Astrocyte (in vitro differentiated cells and primary cell): ENCODE data around the gene JMJD1C. TPM values are rescaled to one million over a fixed set of nuclear protein-coding genes. Genes with fewer than 3 reads are reported as not detected.

ENCODE experiments used
- DNase-seq: peaks from one replicate; pipeline ENCODE4 v3.0.0-alpha.2; 2010; ENCODE audit warnings: low read depth
- FAIRE-seq: peaks from 2 replicates; lab custom pipeline; 2011; peaks lifted over from hg19 to GRCh38; lab: Jason Lieb, UNC
- H2AFZ ChIP-seq: 2 replicates; pipeline ENCODE4 v1.6.0; 2012; ENCODE audit warnings: low read depth, low read length, inconsistent platforms
- H3K27ac ChIP-seq: 2 replicates; pipeline ENCODE4 v1.5.1; 2011; ENCODE audit warnings: low read depth, low read length, inconsistent platforms
- H3K27me3 ChIP-seq: 2 replicates; pipeline ENCODE4 v1.6.0; 2011; ENCODE audit warnings: low read length, inconsistent platforms; ENCODE audit not compliant: insufficient read depth
- H3K36me3 ChIP-seq: 2 replicates; pipeline ENCODE4 v1.5.1; 2011; ENCODE audit warnings: low read length, inconsistent platforms; ENCODE audit not compliant: insufficient read depth
- H3K4me1 ChIP-seq: 2 replicates; pipeline ENCODE4 v1.5.1; 2011; ENCODE audit warnings: low read length, inconsistent platforms; ENCODE audit not compliant: insufficient read depth
- H3K4me2 ChIP-seq: 2 replicates; pipeline ENCODE4 v1.6.0; 2012; ENCODE audit warnings: low read length, inconsistent platforms
- H3K4me3 ChIP-seq: 2 replicates; pipeline ENCODE4 v1.5.1; 2011; ENCODE audit warnings: low read depth, mild to moderate bottlenecking, low read length, inconsistent platforms; ENCODE audit not compliant: insufficient read depth
- H3K79me2 ChIP-seq: 2 replicates; pipeline ENCODE4 v1.6.0; 2012; ENCODE audit warnings: mild to moderate bottlenecking, low read length, inconsistent platforms; ENCODE audit not compliant: insufficient read depth
- H3K9ac ChIP-seq: 2 replicates; pipeline ENCODE4 v1.6.0; 2012; ENCODE audit warnings: mild to moderate bottlenecking, low read length, inconsistent platforms
- H3K9me3 ChIP-seq: 2 replicates; pipeline ENCODE4 v1.5.1; 2012; ENCODE audit warnings: low read depth, mild to moderate bottlenecking, low read length, inconsistent platforms; ENCODE audit not compliant: insufficient read depth
- H4K20me1 ChIP-seq: 2 replicates; pipeline ENCODE4 v1.6.0; 2012; ENCODE audit warnings: low read length, inconsistent platforms; ENCODE audit not compliant: insufficient read depth
- H3K27ac Mint-ChIP-seq: one replicate; pipeline ENCODE4 v1.8.0; 2021; ENCODE audit warnings: mild to moderate bottlenecking, mixed read lengths; ENCODE audit not compliant: unreplicated experiment
- H3K27me3 Mint-ChIP-seq: one replicate; pipeline ENCODE4 v1.8.0; 2021; ENCODE audit warnings: low read depth, mixed read lengths; ENCODE audit not compliant: unreplicated experiment
- H3K36me3 Mint-ChIP-seq: one replicate; pipeline ENCODE4 v1.8.0; 2021; ENCODE audit warnings: low read depth, mixed read lengths; ENCODE audit not compliant: unreplicated experiment
- H3K4me1 Mint-ChIP-seq: one replicate; pipeline ENCODE4 v1.8.0; 2021; ENCODE audit warnings: low read depth, mixed read lengths; ENCODE audit not compliant: unreplicated experiment
- H3K4me3 Mint-ChIP-seq: one replicate; pipeline ENCODE4 v1.8.0; 2021; ENCODE audit warnings: mild to moderate bottlenecking, moderate library complexity, mixed read lengths; ENCODE audit not compliant: unreplicated experiment
- H3K9me3 Mint-ChIP-seq: one replicate; pipeline ENCODE4 v1.8.0; 2021; ENCODE audit warnings: mild to moderate bottlenecking, mixed read lengths; ENCODE audit not compliant: unreplicated experiment
- EZH2 ChIP-seq: IDR thresholded peaks from 2 replicates; pipeline ENCODE4 v1.6.1; 2012; ENCODE audit warnings: mild to moderate bottlenecking, low read length, inconsistent platforms; ENCODE audit not compliant: insufficient read depth
- total RNA-seq: library from RNA; stranded (reverse); gene quantifications from 2 replicates; pipeline ENCODE4 v1.2.1, GENCODE V29; 2021
- TF ChIP-seq, protein P1 (sequence below): IDR thresholded peaks from 2 replicates; pipeline ENCODE4 v1.5.1; 2011; ENCODE audit warnings: low read depth, mild to moderate bottlenecking, inconsistent platforms, low read length, moderate library complexity; ENCODE audit not compliant: insufficient read depth

Gene JMJD1C
- total RNA-seq, 1 donor from 2014 or later = 61.0 TPM

DNA sequence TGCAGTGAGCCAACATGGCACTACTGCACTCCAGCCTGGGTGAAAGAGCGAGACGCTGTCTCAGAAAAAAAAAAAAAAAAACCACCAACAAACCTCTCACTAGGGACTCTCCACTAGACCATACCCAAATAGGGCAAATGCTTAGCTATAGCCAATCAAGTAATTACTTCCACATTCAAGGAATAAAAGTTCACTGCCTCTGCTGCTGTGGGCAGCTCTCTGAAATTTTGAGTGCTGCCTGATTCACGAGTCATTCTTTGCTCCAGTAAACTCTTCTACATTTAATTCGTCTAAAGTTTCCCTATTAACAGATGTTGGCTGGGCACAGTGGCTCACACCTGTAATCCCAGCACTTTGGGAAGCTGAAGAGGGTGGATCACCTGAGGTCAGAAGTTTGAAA lies 337.3 kb downstream of the JMJD1C start:
- Histone ChIP-seq H4K20me1 (no peaks in the 10 kb centered on the region), H3K9ac (no peak overlapping the region), H3K4me2 (no peak overlapping the region), H3K4me1 (no peaks in the 10 kb centered on the region), H3K79me2 (peaks cover 2% of the 10 kb centered on the region), H3K9me3 (no peaks in the 10 kb centered on the region), H3K36me3 (no peaks in the 10 kb centered on the region), H3K4me3 (no peak overlapping the region), H2AFZ (no peak overlapping the region), H3K27me3 (no peaks in the 10 kb centered on the region), H3K27ac (no peak overlapping the region)
- H3K27ac Mint-ChIP-seq = no peak overlapping the region
- no peaks in the 10 kb centered on the region for H3K27me3 Mint-ChIP-seq
- DNase-seq = peak; percentile 38
- H3K9me3 Mint-ChIP-seq = peaks cover 13% of the 10 kb centered on the region
- no peak overlapping the region for H3K4me3 Mint-ChIP-seq
- no peak for TF ChIP-seq EZH2
- TF ChIP-seq, protein P1, sequence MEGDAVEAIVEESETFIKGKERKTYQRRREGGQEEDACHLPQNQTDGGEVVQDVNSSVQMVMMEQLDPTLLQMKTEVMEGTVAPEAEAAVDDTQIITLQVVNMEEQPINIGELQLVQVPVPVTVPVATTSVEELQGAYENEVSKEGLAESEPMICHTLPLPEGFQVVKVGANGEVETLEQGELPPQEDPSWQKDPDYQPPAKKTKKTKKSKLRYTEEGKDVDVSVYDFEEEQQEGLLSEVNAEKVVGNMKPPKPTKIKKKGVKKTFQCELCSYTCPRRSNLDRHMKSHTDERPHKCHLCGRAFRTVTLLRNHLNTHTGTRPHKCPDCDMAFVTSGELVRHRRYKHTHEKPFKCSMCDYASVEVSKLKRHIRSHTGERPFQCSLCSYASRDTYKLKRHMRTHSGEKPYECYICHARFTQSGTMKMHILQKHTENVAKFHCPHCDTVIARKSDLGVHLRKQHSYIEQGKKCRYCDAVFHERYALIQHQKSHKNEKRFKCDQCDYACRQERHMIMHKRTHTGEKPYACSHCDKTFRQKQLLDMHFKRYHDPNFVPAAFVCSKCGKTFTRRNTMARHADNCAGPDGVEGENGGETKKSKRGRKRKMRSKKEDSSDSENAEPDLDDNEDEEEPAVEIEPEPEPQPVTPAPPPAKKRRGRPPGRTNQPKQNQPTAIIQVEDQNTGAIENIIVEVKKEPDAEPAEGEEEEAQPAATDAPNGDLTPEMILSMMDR = no peak
- peaks cover 4% of the 10 kb centered on the region for H3K36me3 Mint-ChIP-seq
- H3K4me1 Mint-ChIP-seq = peaks cover 16% of the 10 kb centered on the region
- no peak for FAIRE-seq

DNA sequence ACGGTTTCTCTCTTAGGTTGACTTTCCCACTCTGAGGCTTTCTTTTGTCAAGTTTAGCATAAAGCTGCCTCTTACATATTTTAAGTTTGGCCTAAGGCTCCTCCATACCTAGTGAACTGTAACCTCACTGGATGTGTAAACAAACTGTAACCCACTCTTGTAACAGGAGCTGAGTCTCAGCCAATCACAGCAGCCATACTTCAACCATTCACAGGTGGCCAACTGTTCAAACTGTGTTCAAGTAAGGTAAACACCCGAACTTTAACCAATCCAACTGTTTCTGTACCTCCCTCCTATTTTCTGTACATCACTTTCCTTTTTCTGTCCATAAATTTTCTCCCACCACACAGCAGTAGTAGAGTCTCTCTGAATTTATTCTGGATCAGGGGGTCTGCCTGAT lies 340.3 kb downstream of the JMJD1C start:
- H3K36me3 Mint-ChIP-seq = no peaks in the 10 kb centered on the region

More for the DNA sequence above, 340.3 kb downstream of the JMJD1C start:
- H3K9me3 ChIP-seq = no peaks in the 10 kb centered on the region
- no peaks in the 10 kb centered on the region for H3K79me2 ChIP-seq
- FAIRE-seq (no peak), DNase-seq (no peak)
- no peak overlapping the region for H3K4me3 ChIP-seq
- no peaks in the 10 kb centered on the region for H3K27me3 ChIP-seq
- Mint-ChIP-seq H3K27ac (no peak overlapping the region), H3K27me3 (no peaks in the 10 kb centered on the region), H3K9me3 (peaks cover 4% of the 10 kb centered on the region), H3K4me1 (peaks cover 18% of the 10 kb centered on the region), H3K4me3 (no peak overlapping the region)
- peaks cover 8% of the 10 kb centered on the region for H3K4me1 ChIP-seq
- TF ChIP-seq, protein P1 = no peak
- no peak for TF ChIP-seq EZH2
- no peak overlapping the region for H3K27ac ChIP-seq
- H3K9ac ChIP-seq = no peak overlapping the region
- no peak overlapping the region for H3K4me2 ChIP-seq
- H4K20me1 ChIP-seq = no peaks in the 10 kb centered on the region
- no peak overlapping the region for H2AFZ ChIP-seq
- H3K36me3 ChIP-seq = no peaks in the 10 kb centered on the region
